ENCODE results near the gene ECM1. TPM values are rescaled to one million over a fixed set of nuclear protein-coding genes. Genes with fewer than 3 reads are reported as not detected.

ECM1 gene
- total RNA-seq, 1 experiment from 2014 or later, result 1.4 TPM

DNA sequence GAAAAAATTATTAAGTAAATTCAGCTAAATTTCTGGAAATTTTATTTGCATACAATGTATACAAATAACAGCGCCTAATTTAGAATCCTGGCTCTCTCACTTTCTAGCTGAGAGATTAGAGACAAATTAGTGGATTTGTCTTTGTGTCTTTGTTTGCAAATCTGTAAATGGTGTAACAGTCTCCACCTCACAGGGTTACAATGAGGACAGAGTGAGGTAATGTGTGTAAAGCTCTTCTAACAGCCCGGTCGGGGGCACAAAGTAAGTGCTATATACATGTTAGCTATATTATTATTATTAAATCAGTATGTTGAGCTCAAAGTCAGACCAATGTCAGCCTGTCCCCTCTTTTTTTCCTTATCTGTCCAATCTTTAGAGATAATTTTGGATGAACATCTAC lies 36.3 kb downstream of the ECM1 start:
- H4K8ac ChIP-seq (replicated peaks; ENCODE audit: insufficient read length, low read depth, low read length), result no peak overlapping the region
- no peaks in the 10 kb centered on the region for H3K9me3 ChIP-seq (ENCODE audit: control insufficient read depth, low read depth, low read length)
- Mint-ChIP-seq H3K4me1 (peaks cover 0 to 2% of the 10 kb centered on the region in 2 experiments; a peak in 1 of 4 replicates), H3K9me3 (no peaks in the 10 kb centered on the region), H3K4me3 (no peak overlapping the region), H3K27me3 (ENCODE audit: low read depth) (peaks cover 20% of the 10 kb centered on the region), H3K27ac (no peak overlapping the region), H3K36me3 (ENCODE audit: insufficient read depth in 1 of 3, low read depth in 3 of 3) (peaks cover 0 to 2% (median 0%) of the 10 kb centered on the region in 3 experiments; a peak in 2 of 7 replicates)
- H3K23me2 ChIP-seq (ENCODE audit: insufficient read length, low read depth, low read length, poor library complexity, severe bottlenecking), result peaks cover 5% of the 10 kb centered on the region
- H3K79me1 ChIP-seq (ENCODE audit: insufficient read depth, low read depth, low read length, poor library complexity, severe bottlenecking), result no peaks in the 10 kb centered on the region
- no peak overlapping the region for H3K27ac ChIP-seq (ENCODE audit: insufficient read length, low read depth, low read length)
- no peak overlapping the region for H2BK12ac ChIP-seq (ENCODE audit: insufficient read length, low read depth, low read length)
- no peak overlapping the region for H4K5ac ChIP-seq (ENCODE audit: insufficient read length, low read depth, low read length)
- H2BK15ac ChIP-seq (ENCODE audit: low read depth, low read length), result no peak overlapping the region
- no peak overlapping the region for H4K91ac ChIP-seq (ENCODE audit: insufficient read length, low read depth, low read length)
- no peak overlapping the region for H2BK20ac ChIP-seq (ENCODE audit: low read depth, low read length, poor library complexity, severe bottlenecking)
- no peak overlapping the region for H3K9ac ChIP-seq (ENCODE audit: extremely low read depth, insufficient read length, low read length)
- no peak overlapping the region for H2BK120ac ChIP-seq (ENCODE audit: low read depth, low read length, poor library complexity, severe bottlenecking)
- TF ChIP-seq, protein P1, sequence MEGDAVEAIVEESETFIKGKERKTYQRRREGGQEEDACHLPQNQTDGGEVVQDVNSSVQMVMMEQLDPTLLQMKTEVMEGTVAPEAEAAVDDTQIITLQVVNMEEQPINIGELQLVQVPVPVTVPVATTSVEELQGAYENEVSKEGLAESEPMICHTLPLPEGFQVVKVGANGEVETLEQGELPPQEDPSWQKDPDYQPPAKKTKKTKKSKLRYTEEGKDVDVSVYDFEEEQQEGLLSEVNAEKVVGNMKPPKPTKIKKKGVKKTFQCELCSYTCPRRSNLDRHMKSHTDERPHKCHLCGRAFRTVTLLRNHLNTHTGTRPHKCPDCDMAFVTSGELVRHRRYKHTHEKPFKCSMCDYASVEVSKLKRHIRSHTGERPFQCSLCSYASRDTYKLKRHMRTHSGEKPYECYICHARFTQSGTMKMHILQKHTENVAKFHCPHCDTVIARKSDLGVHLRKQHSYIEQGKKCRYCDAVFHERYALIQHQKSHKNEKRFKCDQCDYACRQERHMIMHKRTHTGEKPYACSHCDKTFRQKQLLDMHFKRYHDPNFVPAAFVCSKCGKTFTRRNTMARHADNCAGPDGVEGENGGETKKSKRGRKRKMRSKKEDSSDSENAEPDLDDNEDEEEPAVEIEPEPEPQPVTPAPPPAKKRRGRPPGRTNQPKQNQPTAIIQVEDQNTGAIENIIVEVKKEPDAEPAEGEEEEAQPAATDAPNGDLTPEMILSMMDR (conservative IDR thresholded peaks at IDR 0.05), result no peak
- no CpG with 5 or more reads among the region's 3 CpGs for WGBS (ENCODE audit: extremely low coverage, insufficient read length, low lambda C conversion rate)
- no peaks in the 10 kb centered on the region for H3K79me2 ChIP-seq (ENCODE audit: insufficient read depth, low read length)
- no peaks in the 10 kb centered on the region for H4K20me1 ChIP-seq (ENCODE audit: control insufficient read depth, insufficient read depth, insufficient read length)
- no peak overlapping the region for H3K18ac ChIP-seq (ENCODE audit: insufficient read length, low read depth, low read length)
- H3K4ac ChIP-seq (ENCODE audit: low read depth, low read length), result no peak overlapping the region
- H2BK5ac ChIP-seq (ENCODE audit: insufficient read length, low read length), result no peak overlapping the region
- no peak overlapping the region for H2AFZ ChIP-seq (ENCODE audit: low read length)
- no peaks in the 10 kb centered on the region for H3K4me1 ChIP-seq (ENCODE audit: insufficient read depth, low read length)
- no peak for DNase-seq
- H3K4me2 ChIP-seq (ENCODE audit: insufficient read depth, insufficient read length, low read length), result no peak overlapping the region
- H3T11ph ChIP-seq (ENCODE audit: low read length), result no peak overlapping the region
- H3K23ac ChIP-seq (ENCODE audit: insufficient read length, low read depth, low read length), result no peak overlapping the region
- no peak overlapping the region for H3K14ac ChIP-seq (ENCODE audit: insufficient read depth, low read length)
- no peak overlapping the region for H3K56ac ChIP-seq (ENCODE audit: insufficient read length, low read depth, low read length)
- H3K27me3 ChIP-seq (ENCODE audit: insufficient read depth, low read length), result peaks cover 3% of the 10 kb centered on the region; the same call in 1 of the 2 replicates
- H2AK5ac ChIP-seq (ENCODE audit: insufficient read length, low read length), result no peak overlapping the region

Measured in H9 (cell line).